Pons (tissue), 1 donor: ENCODE measurements around the gene TP53RK.
"Not testable (repeated sequence)": the region's sequence is repeated elsewhere in the genome, so short reads cannot be mapped to it uniquely, and the experiment has no call there.

Experiments
- DNase-seq: peaks from one replicate; pipeline ENCODE4 v3.0.0-alpha.2; 2016; ENCODE audit warnings: low spot score

TP53RK gene

GRCh38 chr20:46683011-46683667 is 6.1 kb downstream of the TP53RK start:
- DNase-seq = no peak

DNA sequence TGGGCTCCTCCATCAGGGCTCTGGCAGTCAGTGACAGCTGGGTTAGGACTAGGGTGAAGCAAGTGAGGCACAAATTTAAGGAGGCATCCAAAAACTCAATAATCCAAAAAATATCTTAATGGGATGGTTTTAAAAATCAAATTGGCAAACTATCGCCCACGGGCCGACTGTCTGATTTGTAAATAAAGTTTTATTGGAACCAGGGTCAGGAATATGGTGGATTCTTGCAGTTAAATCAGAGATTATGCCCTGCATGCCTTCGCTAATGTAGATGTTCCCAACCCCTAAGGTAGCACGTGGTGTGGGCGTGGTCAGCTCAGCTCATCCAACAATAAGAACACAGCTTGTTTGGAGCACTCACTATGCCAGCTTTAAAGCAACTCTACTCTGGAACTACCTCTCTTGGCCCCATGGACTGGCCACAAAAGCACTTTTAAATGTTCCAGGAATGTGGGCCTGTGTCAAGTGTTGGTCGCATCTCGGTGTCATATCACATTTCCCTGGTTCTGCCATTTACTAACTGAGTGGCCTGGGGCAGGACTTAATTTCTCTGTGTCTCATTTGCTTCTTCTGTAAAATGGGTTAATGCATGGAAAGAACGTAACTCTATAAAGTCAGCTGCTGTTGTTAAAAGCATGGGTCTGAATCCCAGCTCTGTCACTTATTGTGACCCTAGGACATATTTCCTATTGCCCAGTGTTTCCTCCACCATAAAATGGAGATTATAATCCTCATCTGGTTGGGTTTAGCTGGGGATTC is 7.0 kb downstream of the TP53RK start:
- no peak for DNase-seq

DNA sequence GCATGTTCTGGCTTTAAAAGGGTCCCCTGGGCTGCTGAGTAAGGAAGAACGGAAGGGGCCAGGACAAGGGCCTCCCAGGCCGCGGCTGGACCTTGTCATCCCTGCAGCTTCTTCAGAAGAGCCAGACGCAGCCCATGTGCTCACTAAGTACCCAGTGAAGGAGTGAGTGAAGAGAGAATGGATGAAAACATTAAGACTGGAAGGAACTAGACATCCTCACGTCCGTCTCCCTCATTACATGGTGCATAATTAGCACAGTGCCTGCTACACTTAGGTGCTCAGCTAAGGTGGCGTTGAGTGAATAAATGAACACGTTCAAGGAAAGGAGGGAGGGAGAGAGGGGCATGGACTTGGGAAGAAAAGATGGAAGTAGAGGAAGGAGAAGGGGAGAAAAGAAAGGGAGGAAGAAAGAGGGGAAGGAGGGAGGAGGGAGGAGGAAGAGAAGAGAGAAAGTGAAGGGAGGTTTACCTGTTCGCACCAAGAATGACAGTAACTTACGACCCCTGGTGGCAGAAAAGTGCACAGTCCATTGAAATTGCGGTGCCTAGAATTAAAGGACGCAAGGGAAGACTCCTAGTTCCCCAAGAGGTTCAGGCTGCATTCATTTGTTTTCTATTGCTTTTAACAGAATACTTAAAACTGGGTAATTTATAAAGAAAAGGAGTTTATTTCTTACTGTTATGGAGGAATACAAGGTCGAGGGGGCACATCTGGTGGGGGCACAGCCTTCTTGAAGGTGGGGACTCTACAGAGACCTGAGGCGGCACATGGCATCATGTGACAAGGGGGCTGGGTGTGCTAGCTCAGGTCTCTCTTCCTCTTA is 8.0 kb downstream of the TP53RK start:
- peak; percentile 84 for DNase-seq

DNA sequence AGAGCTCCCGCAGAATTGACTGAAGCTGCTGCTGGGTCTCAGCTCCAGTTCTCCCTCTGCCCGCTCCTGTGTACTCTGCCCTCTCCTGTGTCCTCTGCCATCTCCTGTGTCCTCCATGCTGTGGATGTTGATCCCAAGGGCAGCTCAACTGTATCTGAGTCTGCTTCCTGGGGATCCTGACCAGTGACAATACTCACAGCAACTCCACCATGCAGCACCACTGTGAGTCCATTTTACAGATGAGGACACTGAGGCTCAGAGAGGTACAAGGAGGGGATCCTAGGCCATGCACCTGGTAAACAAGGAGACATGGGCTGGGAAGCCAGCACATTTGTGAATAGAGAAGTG is 8.6 kb downstream of the TP53RK start:
- DNase-seq = no peak

GRCh38 chr20:46678516-46678915 is 10.7 kb downstream of the TP53RK start:
- no peak for DNase-seq

GRCh38 chr20:46677608-46678007 is 11.6 kb downstream of the TP53RK start:
- no peak for DNase-seq

GRCh38 chr20:46676649-46677316 is 12.5 kb downstream of the TP53RK start:
- DNase-seq = not testable (repeated sequence)

DNA sequence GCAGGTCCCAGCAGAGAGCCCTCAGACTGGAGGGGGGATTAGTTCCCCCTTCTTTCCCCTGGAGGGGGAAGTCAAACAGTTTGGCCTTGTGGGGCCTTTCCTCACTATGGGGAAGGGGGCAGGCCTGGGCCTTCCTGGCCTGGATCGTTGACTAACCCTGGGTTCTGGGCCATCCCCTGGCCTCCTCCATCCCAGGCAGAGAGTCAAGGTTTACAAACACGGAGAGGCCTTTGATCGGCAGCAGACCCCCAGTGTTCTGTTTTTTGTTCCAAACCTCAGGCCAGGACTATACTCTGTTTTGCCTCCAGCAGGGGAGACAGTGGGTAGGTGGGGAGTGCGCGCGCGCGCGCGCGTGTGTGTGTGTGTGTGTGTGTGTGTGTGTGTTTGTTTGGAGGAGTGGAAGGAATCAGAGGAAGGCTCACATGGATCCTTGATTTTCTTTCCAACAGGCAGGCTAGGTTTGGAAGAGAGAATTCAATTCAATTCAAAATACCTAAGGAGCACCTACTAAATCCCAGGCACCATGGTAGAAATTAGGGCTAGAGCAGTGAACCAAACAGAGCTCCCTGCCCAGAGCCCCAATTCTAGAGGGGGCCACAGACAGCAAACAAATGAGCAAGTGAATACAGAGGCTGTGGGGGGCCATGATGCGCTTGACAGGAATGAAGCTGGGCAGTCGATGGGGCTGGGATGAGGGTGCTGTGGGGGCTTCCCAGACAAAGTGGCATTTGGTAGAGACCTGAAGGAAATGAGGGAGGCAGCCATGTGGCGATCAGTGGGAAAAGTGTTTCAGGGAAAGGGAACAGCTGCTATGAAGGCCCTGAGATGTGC is 14.8 kb downstream of the TP53RK start:
- DNase-seq = no peak

GRCh38 chr20:46673394-46674252 is 15.6 kb downstream of the TP53RK start:
- DNase-seq = no peak

DNA sequence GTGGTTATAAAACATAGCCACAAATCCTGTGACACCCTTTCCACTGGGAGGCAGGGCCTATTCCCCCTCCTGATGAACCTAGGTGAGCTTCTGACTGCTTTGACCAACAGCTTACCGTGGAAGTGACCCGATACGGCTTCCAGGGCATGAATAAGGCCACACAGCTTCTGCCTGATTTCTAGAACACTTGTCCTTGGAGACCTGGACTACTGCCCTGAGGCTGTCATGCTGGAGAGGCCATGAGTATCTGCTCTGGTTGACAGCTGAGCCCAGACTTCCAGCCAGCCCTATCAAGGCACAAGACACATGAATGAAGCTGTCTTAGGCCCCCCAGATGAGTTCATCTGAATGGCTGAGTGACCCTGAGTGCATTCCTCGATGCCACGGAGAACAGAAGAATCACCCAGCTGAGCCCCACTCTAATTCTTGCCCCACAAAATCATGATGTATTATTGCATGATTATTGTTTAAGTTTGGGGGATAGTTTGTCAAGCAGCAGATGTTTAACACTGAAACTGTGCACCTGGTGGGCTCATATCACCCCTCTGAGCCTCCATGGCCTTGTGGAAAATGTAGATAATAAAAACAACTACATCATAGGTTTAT is 16.6 kb downstream of the TP53RK start:
- DNase-seq = no peak

DNA sequence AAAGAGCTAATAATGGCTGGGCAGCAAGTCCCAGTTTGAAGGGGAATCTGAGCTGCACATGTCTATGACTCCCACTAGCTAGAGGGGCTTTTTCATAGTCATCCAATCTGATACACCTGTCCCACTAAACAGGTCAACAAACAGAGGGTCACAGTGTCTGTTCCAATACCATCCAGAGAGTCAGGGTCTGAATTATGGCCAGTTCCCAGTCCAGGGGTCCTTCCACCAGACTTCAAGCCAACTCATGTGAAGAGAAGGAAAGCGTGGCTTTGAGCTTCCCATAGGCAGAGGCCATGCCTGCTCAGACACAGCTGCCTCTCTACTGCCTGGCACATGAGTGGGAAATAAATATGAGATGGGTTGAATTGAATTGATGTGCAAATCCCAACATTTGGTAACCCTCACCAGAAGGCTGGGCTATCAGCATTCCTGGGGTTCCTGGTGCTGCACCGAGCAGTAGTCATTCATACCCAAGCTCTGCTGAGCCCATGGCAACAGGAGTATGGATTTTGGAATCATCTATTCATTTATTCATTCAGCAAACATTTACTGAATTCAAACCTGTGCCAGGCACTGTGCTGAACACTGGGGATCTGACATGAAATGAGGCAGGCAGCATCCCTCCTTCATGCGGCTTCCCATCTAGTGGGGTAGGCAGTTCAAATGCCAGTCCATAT is 17.2 kb downstream of the TP53RK start:
- no peak for DNase-seq

DNA sequence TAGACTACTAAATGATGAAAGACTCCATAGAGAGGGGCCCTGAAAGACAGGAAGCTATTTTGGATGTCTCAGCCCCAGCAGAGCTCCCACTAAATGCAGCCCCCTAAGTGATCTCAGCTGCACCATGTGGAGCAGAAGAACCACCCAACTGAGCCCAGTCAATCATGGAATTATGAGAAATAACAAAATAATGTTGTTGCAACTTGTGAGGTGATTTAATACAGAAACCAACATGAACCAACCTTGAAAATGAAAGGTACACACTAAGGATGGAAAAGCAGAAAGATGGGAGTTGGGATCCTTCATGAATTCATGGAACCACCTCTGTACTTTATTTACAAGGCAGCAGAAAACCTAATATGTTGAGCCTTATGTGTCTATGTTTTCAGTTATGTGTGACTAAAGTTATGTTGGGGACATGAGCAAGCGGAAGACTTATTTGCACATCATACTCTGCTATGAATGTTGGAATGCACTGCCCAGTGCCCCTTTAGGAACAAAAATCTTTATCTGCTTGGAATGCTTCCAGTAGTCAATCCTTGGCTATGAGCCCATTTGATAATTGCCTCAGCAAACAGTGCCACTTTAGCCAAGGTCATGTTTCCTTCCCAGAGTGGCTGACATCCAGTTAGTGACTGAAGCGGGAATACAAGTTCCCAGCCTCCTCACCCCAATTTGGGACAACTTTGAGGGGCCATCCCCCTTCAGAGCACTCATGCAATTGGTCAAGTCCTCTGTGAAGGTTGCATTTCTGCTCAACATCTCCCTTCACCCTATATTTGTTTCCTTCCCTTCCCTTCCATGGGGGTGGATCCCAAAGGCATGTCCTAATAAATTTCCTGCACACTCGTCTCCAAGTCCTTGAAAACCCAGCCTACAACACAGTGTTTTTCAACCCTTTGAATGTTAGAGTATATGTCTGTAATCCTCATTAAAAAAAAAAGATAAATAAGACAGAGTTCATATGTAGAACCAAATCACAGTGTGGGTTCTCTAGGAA is 18.4 kb downstream of the TP53RK start:
- no peak for DNase-seq

GRCh38 chr20:46670228-46670584 is 19.0 kb downstream of the TP53RK start:
- no peak for DNase-seq

- no peak for DNase-seq
These were observed 22.3 kb downstream of the TP53RK start for GRCh38 chr20:46666818-46667515.

DNA sequence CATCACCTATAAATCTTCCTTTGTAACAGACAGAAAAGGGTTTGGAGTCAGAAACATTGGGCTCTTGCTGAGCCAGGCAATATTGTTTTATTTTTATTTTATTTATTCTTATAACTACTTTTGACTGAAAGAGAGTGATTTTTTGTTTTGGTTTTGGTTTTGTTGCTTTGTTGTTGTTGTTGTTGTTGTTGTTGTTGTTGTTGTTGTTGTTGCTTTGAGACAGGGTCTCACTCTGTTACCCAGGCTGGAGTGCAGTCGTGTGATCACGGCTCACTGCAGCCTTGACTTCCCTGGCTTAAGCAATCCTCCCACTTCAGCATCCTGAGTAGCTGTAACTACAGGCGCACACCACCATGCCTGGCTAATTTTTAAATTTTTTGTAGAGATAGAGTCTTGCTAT is 22.9 kb downstream of the TP53RK start:
- DNase-seq = no peak

- DNase-seq = no peak
These were observed 23.6 kb downstream of the TP53RK start for GRCh38 chr20:46665602-46666001.

GRCh38 chr20:46663531-46663930 is 25.7 kb downstream of the TP53RK start:
- DNase-seq = no peak

- DNase-seq = no peak
These were observed 27.6 kb downstream of the TP53RK start for GRCh38 chr20:46661659-46662058.
